Measurements from ENCODE around the gene UTP4.
"Not testable (repeated sequence)": the region's sequence is repeated elsewhere in the genome, so short reads cannot be mapped to it uniquely, and the experiment has no call there.

UTP4 gene

GRCh38 chr16:69145658-69146057 lies 13.2 kb downstream of the UTP4 start:
- Histone ChIP-seq H3K27ac (no peak overlapping the region), H4K20me1 (peaks cover 83% of the 10 kb centered on the region), H3K4me2 (no peak overlapping the region), H3K9ac (no peak overlapping the region), H3K4me3 (no peak overlapping the region), H3K36me3 (peaks cover 98% of the 10 kb centered on the region), H3K9me3 (no peaks in the 10 kb centered on the region), H3K27me3 (no peaks in the 10 kb centered on the region), H3K4me1 (no peaks in the 10 kb centered on the region)
- no peak for TF ChIP-seq Cebpa-rat (IDR thresholded peaks at IDR 0.05)

DNA sequence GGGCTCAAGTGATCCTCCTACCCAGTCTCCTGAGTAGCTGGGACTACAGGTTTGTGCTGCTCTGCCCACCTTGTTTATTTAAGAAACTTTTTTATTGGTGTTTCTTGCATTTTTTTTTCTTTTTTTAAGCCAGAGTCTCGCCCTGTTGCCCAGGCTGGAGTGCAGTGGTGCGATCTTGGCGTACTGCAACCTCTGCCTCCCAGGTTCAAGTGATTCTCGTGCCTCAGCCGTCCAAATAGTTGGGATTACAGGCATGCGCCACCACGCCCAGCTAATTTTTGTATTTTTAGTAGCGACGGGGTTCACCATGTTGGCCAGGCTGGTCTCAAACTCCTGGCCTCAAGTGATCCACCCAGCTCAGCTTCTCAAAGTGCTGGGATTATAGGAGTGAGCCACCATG lies 17.2 kb downstream of the UTP4 start:
- not testable (repeated sequence) for H3K27ac ChIP-seq, H3K4me1 ChIP-seq, H3K9ac ChIP-seq, H3K4me3 ChIP-seq, H3K9me3 ChIP-seq, H3K4me2 ChIP-seq, H3K27me3 ChIP-seq
- H3K36me3 ChIP-seq = peaks cover 98% of the 10 kb centered on the region
- H4K20me1 ChIP-seq = peaks cover 61% of the 10 kb centered on the region

DNA sequence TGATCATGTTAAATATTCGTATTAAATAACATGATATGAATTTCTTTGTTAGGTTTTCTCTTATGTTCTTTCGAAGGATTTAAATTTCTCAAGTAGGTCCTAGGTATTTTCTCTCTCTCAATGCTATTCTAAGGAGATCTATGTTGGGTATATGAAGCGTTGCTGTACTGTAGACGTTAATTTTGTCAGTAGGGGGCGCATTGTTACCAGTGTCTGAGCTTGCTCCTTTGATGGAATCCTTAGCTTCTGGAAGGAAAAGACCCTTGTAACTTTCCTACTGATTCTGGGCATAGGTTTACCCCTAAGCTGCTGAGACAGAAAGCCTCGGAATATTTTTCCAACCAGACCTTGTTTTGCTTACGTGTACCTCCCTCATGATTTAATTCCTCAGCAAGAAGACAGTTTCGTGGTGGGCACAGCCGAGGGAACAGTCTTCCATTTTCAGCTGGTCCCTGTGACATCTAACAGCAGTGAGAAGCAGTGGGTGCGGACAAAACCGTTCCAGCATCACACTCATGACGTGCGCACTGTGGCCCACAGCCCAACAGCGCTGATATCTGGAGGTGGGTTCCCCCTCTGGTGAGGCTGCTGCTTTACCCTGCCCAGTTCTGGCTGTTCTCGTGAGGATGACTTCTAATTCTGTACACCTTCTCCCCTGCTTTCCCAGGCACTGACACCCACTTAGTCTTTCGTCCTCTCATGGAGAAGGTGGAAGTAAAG lies 17.9 kb downstream of the UTP4 start:
- Histone ChIP-seq H3K27ac (no peak overlapping the region), H3K9ac (no peak overlapping the region), H3K4me1 (no peaks in the 10 kb centered on the region), H4K20me1 (peaks cover 55% of the 10 kb centered on the region), H3K4me2 (no peak overlapping the region), H3K9me3 (no peaks in the 10 kb centered on the region), H3K36me3 (peaks cover 98% of the 10 kb centered on the region), H3K4me3 (no peak overlapping the region), H3K27me3 (no peaks in the 10 kb centered on the region)
- no peak for TF ChIP-seq Cebpa-rat (IDR thresholded peaks at IDR 0.05)

DNA sequence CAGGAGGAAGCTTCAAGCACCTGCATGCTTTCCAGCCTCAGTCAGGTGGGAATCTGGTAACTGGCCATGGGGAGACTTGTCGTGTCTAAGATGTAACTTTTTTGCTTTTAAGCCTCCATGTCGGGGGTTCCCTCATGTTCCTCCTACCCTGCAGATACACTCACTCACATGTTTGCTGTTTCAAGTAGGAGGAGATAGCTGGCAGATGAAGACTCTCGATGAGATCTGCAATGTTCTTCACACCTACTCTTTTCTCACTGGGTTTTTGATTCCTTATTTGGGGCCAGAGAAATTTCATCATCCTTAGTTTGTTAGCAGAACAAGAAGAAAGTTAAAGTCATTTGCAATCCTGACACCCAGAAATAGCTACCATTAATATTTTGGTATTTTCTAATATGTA lies 24.7 kb downstream of the UTP4 start:
- Histone ChIP-seq H3K4me2 (no peak overlapping the region), H3K9ac (no peak overlapping the region), H3K27me3 (no peaks in the 10 kb centered on the region), H3K36me3 (peaks cover 100% of the 10 kb centered on the region), H4K20me1 (0 out of 2 replicates have a peak, but pooled peaks cover 2% of the 10 kb centered on the region), H3K4me1 (no peaks in the 10 kb centered on the region), H3K4me3 (no peak overlapping the region), H3K9me3 (no peaks in the 10 kb centered on the region), H3K27ac (no peak overlapping the region)
- TF ChIP-seq Cebpa-rat (IDR thresholded peaks at IDR 0.05) = no peak

DNA sequence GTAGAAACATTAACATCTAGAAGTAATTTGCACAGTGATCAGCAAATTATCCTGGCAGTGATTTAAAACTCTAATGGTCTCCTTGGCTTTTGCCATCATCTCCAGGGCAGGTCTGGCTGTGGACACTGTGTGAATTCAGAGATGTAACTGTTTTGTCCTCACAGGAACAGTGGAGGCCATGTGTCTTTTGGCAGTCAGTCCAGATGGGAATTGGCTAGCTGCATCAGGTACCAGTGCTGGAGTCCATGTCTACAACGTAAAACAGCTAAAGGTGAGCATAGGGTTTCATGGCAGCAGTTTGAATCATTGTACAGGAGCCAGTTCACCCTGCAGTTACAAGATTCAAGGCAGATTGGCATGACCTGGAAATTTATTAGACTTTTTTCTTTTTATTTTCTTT lies 27.7 kb downstream of the UTP4 start:
- H3K9ac ChIP-seq = no peak overlapping the region
- no peaks in the 10 kb centered on the region; the same call in 1 of the 2 replicates for H4K20me1 ChIP-seq
- no peak overlapping the region for H3K27ac ChIP-seq
- H3K9me3 ChIP-seq = no peaks in the 10 kb centered on the region
- peaks cover 99% of the 10 kb centered on the region for H3K36me3 ChIP-seq
- H3K4me3 ChIP-seq = no peak overlapping the region
- TF ChIP-seq Cebpa-rat (IDR thresholded peaks at IDR 0.05) = no peak
- H3K4me1 ChIP-seq = no peaks in the 10 kb centered on the region
- H3K4me2 ChIP-seq = no peak overlapping the region
- no peaks in the 10 kb centered on the region for H3K27me3 ChIP-seq

DNA sequence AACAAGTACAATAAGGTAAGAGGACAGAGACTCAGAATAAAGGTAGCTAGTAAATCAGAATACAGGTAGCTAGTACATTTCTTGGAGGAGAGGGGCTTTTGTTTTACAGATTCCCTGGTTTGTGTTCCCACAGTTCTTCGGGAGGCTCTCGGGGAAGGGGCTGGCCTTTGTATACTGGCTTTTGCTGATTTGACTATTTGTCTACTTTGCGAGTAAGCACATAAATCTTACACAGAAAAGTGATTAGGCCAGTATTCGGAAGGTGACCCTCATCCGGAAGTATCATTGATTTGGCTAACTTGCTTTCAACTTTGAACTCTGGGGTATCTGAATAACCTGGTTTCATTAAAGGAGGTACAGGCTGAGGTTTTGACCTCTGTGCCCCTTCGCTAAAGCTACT lies 33.1 kb downstream of the UTP4 start:
- Histone ChIP-seq H3K4me2 (no peak overlapping the region), H4K20me1 (peaks cover 12% of the 10 kb centered on the region), H3K9ac (no peak overlapping the region), H3K4me3 (no peak overlapping the region), H3K36me3 (peaks cover 98% of the 10 kb centered on the region), H3K27me3 (no peaks in the 10 kb centered on the region), H3K27ac (no peak overlapping the region), H3K9me3 (no peaks in the 10 kb centered on the region), H3K4me1 (no peaks in the 10 kb centered on the region)
- TF ChIP-seq Cebpa-rat (IDR thresholded peaks at IDR 0.05) = no peak

DNA sequence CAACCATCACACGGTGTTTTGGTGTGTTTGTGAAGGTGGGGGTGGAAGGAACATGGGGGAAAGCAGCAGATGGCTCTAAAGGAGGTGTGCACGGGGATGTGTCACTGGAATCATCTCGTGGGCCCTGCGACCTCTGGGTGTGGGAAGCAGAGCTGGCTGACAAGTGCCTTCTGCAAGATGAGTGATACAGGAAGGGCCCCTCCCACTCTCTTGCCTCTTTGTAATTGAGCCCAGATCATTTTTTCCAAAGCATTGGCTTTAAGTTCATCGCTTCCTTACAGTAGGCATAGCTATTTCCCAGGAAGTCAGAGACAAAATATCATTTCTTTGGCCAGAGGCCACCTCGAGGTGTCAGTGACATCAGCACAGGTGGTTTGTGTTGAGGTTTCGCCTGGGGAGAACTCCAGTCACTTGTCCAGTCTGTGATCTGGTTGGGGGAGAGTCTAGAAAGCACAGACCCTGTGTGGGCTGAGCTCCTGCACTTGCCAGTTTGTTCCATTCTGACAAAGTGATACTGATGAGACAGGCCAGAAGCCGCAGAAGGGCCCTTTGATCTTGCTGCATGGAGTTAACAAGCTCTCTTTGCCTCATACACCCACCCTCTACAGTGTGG lies 33.9 kb downstream of the UTP4 start:
- peaks cover 94% of the 10 kb centered on the region for H3K36me3 ChIP-seq
- no peak overlapping the region for H3K4me3 ChIP-seq
- peaks cover 12% of the 10 kb centered on the region for H4K20me1 ChIP-seq
- H3K27me3 ChIP-seq = no peaks in the 10 kb centered on the region
- no peaks in the 10 kb centered on the region for H3K9me3 ChIP-seq
- no peak overlapping the region for H3K27ac ChIP-seq
- peaks cover 6% of the 10 kb centered on the region for H3K4me1 ChIP-seq
- TF ChIP-seq Cebpa-rat (IDR thresholded peaks at IDR 0.05) = no peak
- no peak overlapping the region for H3K9ac ChIP-seq
- no peak overlapping the region for H3K4me2 ChIP-seq

DNA sequence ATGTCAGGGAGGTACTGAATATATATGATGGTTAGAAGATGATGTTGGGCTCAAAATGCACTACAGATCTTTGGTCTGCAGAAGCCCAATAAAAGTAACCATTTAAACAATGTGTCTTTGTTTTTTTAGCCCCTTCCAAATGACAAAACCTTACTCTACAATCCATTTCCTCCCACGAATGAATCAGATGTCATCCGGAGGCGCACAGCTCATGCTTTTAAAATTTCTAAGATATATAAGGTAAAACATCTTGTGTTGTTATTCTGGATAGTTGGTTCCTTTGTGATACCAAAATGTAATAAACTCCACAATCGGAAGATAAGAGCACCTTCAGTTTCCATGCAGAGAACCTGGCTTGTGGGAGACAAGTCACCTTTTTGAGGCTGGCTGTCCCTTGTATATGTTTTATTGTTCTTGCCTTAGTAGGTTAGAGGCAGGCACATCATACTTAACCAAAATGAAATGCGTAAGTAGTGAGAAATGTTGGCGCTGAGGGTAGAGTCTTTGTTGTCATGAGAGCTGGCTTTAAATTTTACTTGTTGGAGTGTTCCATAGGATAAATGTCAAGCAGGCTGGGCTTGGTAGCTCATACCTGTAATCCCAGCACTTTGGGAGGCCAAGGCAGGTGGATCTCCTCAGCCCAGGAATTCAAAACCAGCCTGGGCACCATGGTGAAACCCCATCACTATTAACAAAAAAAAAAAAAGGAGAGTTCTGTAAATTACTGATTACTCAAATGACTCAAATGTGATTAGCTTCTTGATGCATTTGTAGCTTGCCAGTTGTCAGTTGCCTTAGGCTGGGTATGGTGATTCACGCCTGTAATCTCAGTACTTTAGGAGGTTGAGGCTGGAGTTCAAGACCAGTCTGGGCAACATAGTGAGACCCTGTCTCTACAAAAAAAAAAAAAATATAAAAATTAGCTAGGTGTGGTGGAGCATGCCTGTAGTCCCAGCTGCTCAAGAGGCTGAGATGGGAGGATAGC lies 34.8 kb downstream of the UTP4 start:
- Histone ChIP-seq H4K20me1 (peaks cover 12% of the 10 kb centered on the region), H3K9me3 (no peaks in the 10 kb centered on the region), H3K36me3 (peaks cover 87% of the 10 kb centered on the region), H3K4me2 (no peak overlapping the region), H3K4me3 (no peak overlapping the region), H3K4me1 (peaks cover 7% of the 10 kb centered on the region), H3K27ac (no peak overlapping the region), H3K9ac (no peak overlapping the region), H3K27me3 (no peaks in the 10 kb centered on the region)
- TF ChIP-seq Cebpa-rat (IDR thresholded peaks at IDR 0.05) = no peak

GRCh38 chr16:69169051-69169450 lies 36.6 kb downstream of the UTP4 start:
- H3K36me3 ChIP-seq = peaks cover 76% of the 10 kb centered on the region
- no peaks in the 10 kb centered on the region for H3K9me3 ChIP-seq

More at GRCh38 chr16:69169051-69169450, 36.6 kb downstream of the UTP4 start:
- no peaks in the 10 kb centered on the region for H3K27me3 ChIP-seq
- no peak overlapping the region for H3K27ac ChIP-seq
- no peak overlapping the region for H3K9ac ChIP-seq
- H4K20me1 ChIP-seq = peaks cover 12% of the 10 kb centered on the region
- peaks cover 7% of the 10 kb centered on the region for H3K4me1 ChIP-seq
- no peak overlapping the region for H3K4me2 ChIP-seq
- no peak for TF ChIP-seq Cebpa-rat (IDR thresholded peaks at IDR 0.05)
- no peak overlapping the region for H3K4me3 ChIP-seq

All from BLaER1 (cell line).